ENCODE data around the gene SORL1.

- TF ChIP-seq, protein P1, sequence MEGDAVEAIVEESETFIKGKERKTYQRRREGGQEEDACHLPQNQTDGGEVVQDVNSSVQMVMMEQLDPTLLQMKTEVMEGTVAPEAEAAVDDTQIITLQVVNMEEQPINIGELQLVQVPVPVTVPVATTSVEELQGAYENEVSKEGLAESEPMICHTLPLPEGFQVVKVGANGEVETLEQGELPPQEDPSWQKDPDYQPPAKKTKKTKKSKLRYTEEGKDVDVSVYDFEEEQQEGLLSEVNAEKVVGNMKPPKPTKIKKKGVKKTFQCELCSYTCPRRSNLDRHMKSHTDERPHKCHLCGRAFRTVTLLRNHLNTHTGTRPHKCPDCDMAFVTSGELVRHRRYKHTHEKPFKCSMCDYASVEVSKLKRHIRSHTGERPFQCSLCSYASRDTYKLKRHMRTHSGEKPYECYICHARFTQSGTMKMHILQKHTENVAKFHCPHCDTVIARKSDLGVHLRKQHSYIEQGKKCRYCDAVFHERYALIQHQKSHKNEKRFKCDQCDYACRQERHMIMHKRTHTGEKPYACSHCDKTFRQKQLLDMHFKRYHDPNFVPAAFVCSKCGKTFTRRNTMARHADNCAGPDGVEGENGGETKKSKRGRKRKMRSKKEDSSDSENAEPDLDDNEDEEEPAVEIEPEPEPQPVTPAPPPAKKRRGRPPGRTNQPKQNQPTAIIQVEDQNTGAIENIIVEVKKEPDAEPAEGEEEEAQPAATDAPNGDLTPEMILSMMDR (IDR thresholded peaks at IDR 0.05) = no peak
- no peak for TF ChIP-seq EP300 (IDR thresholded peaks at IDR 0.05)
- TF ChIP-seq POLR2AphosphoS5 (IDR thresholded peaks at IDR 0.05) = no peak
Observed at GRCh38 chr11:121489823-121490222, 37.7 kb downstream of the SORL1 start.
